Pons (tissue), 1 donor: ENCODE data around the gene MKNK2.

Experiments
- DNase-seq: peaks from one replicate; pipeline ENCODE4 v3.0.0-alpha.2; 2016; ENCODE audit warnings: low spot score

Gene MKNK2

GRCh38 chr19:2027361-2027760 lies 23.7 kb downstream of the MKNK2 start:
- no peak for DNase-seq

DNA sequence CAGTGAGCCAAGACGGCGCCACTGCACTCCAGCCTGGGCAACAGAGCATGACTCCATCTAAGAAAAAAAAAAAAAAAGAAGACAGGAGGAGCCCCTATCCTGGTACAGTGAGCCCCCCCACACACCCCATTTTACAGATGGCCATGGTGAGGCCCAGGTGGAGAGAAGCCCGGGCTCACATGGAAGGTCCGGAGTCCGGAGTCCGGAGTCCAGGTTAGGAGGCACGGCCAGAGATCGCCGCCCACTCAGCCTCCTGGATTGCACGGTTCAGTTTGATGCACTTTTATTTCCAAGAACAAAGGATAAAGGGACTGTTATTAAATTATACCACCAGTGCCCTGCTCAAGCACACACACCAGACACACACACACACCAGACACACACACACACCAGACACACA lies 24.3 kb downstream of the MKNK2 start:
- DNase-seq, result no peak

GRCh38 chr19:2022289-2022688 lies 28.8 kb downstream of the MKNK2 start:
- no peak for DNase-seq

DNA sequence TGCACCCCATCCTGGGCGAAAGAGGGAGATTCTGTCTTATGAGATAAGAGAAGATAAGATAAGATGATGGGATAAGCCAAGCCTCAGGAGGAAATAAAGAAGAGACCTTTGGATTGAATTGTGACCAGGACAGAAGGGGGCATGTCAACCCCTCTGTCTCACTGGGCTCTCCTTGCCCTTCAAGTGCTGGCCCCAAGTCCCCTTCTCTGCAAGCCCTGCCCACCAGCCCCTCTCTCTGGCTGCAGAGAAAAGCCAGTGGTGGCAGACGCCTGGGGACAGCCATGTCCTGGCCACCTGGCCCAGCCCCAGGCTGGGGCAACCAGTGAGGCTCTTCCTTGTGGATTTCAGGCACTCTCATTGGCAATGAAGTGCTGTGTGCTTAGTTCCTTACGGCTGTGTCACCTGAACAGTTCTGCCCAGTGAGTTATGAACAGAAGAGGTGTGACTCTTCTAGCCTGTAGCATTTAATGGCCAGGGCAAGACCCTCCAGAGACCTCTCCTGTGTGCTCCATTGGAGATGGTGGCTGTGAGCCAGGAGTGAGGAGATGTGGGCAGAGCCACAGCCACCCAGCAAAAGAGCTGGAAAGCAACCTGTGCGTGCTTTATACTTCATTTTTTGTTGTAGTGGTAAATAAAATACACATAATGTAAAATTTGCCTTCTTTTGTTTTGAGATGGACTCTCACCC lies 29.4 kb downstream of the MKNK2 start:
- DNase-seq, result no peak

DNA sequence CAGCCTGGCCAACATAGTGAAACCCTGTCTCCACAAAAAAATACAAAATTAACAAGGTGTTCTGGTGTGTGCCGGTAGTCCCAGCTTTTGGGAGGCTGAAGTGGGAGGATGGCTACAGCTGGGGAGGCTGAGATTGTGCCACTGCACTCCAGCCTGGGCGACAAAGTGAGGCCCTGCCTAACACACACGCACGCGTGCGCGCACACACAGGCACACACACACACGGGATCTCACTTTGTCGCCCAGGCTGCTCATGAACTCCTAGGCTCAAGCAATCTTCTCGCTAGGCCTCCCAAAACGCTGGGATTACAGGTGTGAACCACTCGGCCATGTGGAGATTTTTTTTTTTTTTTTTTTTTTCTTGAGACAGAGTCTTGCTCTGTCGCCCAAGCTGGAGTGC lies 32.3 kb downstream of the MKNK2 start:
- DNase-seq, result no peak

DNA sequence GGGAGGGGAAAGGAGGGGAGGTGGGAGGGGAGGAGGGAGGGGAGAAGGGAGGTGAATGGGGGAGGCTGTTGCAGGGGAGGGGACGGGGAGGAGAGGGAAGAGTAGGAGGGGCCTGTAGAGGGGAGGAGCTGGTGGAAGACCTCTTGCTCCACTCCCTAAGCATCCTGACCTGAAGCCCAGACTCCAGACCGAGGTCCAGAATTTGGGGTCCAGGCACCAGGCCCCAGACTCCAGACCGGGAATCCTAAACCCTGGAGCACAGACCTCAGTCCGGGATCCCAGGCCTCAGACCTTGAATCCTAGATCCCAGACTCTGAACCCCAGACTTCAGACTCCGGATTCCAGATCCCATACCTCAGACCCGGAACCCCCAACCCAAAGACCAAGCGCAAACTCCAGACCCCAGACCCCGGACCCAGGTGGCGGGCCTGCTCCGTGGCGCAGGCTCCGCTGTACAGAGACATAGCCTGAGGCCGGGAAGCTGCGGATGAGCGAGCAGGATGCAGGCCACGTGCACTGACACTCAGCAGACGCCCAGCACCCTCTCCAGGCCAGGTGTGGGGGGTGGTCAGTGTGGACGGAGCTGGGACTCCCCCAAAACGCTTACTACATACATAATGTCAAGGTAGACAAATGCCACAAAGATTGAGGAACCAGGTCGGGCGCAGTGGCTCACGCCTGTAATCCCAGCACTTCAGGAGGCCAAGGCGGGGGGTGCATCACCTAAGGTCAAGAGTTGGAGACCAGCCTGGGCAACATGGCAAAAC lies 34.8 kb downstream of the MKNK2 start:
- peak; percentile 82 for DNase-seq

- DNase-seq, result peak; percentile 68
These were observed 35.5 kb downstream of the MKNK2 start, which contains the start of gene BTBD2 for GRCh38 chr19:2015608-2015950. BTBD2 (minus strand) TSS chr19:2015714; CDS start chr19:2015703, 11 bp downstream.

- DNase-seq, result no peak
These were observed 36.1 kb downstream of the MKNK2 start for GRCh38 chr19:2014731-2015607.

DNA sequence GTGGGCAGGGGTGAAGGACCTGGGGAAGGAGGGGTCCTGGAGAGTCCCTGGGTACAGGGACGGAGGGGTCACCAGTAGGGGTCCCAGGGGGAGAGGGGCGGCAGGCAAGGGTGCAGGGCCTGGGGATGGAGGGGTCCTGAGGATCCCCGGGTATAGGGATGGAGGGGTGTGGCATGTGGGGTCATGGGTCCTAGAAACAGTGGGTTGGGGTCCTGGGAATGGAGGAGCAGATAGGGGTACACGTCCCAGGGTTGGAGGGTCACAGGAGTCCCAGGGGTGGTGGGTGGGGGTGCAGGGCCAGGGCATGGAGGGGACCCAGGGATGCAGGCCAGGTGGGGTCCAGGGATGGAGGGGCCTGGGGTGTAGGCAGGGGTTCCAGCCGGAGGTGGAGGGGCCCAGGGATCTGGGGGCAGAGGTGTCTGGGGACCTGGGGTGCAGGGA lies 36.9 kb downstream of the MKNK2 start:
- no peak for DNase-seq

GRCh38 chr19:2013683-2013961 lies 37.4 kb downstream of the MKNK2 start:
- no peak for DNase-seq

GRCh38 chr19:2012941-2013682 lies 37.9 kb downstream of the MKNK2 start:
- DNase-seq, result no peak

DNA sequence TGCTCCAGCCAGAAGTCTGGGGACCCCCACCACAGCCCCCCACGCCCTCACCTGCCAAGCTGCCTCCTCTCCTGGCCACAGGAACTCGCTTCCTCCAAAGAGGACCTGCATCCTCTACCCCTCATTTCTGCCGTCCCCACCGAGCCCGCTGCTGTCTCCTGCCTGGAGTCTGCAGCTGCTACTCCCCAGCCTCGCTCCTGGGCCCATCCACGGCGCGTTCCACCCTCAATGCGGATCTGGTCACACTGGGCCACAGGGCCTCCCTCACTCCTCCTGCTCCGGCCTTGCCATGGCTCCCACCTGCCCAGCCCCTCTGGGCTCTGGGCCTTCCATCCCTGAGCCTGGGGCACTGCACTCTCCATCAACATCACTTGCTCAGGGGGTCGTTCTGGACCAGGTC lies 39.9 kb downstream of the MKNK2 start:
- DNase-seq, result no peak

DNA sequence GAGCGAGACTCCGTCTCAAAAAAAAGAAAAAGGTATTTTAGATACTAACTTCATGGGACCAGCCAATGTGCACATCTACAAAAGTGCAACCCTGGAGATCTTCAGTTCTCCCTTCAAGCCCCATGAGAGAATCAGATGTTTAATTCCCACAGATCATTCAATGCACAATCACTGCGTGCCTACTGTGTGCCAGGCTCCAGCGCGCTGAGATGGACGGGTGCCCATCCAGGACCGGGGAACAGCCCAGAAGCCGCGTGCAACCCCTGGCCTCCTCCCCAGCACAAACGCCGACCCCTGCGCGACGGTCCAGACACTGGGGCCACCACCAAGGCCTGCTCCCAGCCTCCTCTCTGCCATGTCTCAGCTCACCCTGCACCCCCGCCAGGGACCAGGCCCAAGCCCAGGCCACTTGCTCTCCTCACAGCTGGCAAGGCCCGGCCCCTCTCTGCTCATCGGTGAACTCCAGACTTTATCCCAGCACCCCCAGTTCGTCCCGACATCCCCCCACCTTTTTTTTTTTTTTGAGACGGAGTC lies 40.8 kb downstream of the MKNK2 start:
- no peak for DNase-seq

- DNase-seq, result no peak
These were observed 47.2 kb downstream of the MKNK2 start for GRCh38 chr19:2003874-2004273.

DNA sequence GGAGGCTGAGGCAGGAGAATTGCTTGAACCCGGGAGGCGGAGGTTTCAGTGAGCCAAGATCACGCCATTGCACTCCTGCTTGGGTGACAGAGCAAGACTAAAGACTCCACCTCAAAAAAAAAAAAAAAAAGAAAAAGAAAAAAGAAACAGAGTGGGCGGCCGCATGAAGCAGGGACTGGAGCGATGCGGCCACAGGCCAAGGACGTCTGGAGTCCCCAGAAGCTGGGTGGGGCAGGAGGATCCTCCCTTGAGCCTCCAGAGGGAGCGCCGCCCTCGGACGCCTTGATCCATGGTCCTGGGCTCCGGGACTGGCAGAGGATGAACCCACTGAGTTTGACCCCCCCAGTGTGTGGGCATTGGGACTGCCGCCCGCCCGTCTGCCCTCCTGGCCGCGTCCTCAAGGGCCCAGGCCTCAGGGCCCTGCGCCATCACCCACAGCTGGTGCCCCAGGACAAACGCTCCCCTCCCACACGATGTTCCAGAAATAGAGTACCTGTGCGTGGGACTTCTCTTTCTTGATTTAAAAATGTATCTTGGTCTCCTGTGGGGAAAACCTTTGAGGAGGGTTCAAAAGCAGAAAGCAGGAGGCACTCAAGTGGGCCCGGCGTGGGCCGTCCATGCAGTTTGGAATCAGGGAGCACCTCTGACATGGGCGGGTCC lies 51.1 kb downstream of the MKNK2 start:
- DNase-seq, result no peak

GRCh38 chr19:1998712-1999708 lies 52.0 kb downstream of the MKNK2 start:
- no peak for DNase-seq

DNA sequence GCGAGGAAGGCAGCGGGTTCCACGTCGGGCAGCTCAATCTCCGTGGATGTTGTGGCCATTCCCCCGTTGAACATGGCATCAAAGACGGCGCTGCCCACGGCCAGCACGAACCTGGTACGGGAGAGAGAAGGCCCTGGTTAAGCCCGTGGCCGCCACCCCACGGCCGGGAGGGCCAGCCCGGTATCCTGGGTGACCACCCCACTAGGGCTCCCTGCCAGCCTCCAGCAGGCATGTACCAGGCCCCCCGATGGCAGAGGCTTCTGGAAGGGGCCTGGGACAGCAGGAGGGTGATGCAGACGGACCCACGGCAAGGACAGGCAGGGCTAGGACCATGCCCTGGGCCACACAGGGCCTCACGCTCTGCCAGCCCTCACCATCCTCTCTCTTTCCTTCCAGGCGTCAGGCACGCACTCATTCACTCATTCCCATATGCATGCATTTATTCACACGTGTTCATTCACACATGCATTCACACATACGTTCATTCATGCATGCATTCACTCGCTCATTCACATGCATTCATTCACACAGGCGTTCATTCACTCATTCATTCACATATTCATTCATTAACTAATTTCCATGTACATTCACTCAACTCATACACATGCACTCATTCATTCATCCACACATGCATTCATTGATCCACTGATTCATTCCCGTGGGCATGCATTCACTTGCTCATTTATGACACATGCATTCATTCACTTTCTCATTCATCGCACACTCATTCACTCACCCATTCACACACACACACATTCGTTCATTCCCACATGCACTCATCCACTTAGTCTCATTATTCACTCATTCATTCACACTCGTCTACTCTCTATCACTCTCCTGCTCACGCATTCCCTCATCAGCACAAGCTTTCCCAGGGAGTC lies 53.5 kb downstream of the MKNK2 start:
- DNase-seq, result no peak

DNA sequence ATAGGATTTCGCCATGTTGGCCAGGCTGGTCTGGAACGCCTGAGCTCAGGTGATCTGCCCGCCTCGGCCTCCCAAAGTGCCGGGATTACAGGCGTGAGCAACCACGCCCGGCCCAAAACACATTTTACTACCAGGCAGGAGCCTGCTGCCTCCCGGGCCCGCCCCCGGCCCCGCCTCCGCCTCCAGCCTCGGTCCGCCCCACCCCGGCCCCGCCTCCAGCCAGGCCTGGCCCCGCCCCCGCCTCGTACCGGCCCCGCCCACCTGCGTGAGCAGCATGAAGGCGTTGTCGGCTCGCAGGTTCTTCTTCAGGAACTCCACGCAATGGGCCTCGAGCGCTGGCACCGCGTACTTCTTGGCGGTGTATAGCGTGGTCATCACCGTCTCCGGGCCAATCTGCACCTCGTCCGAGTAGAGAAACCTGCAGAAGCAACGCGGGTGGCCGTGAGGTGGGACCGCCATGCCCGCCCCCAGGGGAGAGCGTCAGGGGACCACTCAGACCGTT lies 58.2 kb downstream of the MKNK2 start:
- DNase-seq, result no peak
